SK-N-MC (cell line): ENCODE data around the gene AP2B1.

Source experiments
- EZH2 ChIP-seq: fragments of 200-600 bp; sonication (generic); IDR thresholded peaks from one replicate; pipeline ENCODE4 v1.6.1; 2017; ENCODE audit warnings: antibody characterized with exemption
- POLR2AphosphoS5 ChIP-seq: IDR thresholded peaks from 2 replicates; pipeline ENCODE4 v1.6.1; 2012; ENCODE audit warnings: mild to moderate bottlenecking, low read depth, low read length, borderline replicate concordance

DNA sequence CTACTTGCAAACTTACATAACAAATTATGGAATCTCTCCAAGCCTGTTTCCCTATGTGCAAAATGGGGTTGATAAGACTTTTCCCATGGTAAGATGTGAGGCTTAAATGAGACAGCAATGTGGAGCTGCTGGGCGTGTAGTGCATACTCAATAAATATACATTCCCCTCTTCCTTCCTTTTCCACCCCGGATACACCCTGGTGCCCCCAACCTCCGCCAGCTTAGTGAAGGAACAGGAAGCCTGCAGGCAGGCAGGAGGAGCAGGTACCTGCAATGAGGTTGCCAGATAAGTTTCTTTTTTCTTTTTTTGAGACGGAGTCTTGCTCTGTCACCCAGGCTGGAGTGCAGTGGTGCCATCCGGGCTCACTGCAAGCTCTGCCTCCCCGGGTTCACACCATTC is 188.5 kb downstream of the AP2B1 start:
- TF ChIP-seq EZH2, result no peak
- TF ChIP-seq POLR2AphosphoS5, result no peak
